Parathyroid adenoma (tissue), 2 donors: Measurements from ENCODE around the gene PPAN.

Experiments
- H2AFZ ChIP-seq: fragments of 300-600 bp; sonication (generic); one replicate; pipeline ENCODE4 v1.7.0; 2017; ENCODE audit warnings: antibody characterized with exemption, mild to moderate bottlenecking
- H3K27ac ChIP-seq: fragments of 300-600 bp; sonication (generic); one replicate; pipeline ENCODE4 v1.7.0; 2017
- H3K27me3 ChIP-seq: fragments of 300-600 bp; sonication (generic); one replicate; pipeline ENCODE4 v1.7.0; 2017; ENCODE audit warnings: low read length; ENCODE audit not compliant: control insufficient read depth, insufficient read depth
- H3K36me3 ChIP-seq: fragments of 300-600 bp; sonication (generic); one replicate; pipeline ENCODE4 v1.7.0; 2017; ENCODE audit warnings: low read length; ENCODE audit not compliant: control insufficient read depth, insufficient read depth
- H3K4me1 ChIP-seq: fragments of 300-600 bp; sonication (generic); one replicate; pipeline ENCODE4 v1.7.0; 2017; ENCODE audit warnings: control low read depth
- H3K4me2 ChIP-seq: fragments of 300-600 bp; sonication (generic); one replicate; pipeline ENCODE4 v1.7.0; 2017; ENCODE audit warnings: low read length
- H3K4me3 ChIP-seq: fragments of 300-600 bp; sonication (generic); one replicate; pipeline ENCODE4 v1.7.0; 2017; ENCODE audit warnings: low read depth, low read length
- H3K79me2 ChIP-seq: fragments of 300-600 bp; sonication (generic); one replicate; pipeline ENCODE4 v1.7.0; 2017; ENCODE audit warnings: control low read depth
- H3K9ac ChIP-seq: fragments of 300-600 bp; sonication (generic); one replicate; pipeline ENCODE4 v1.7.0; 2017; ENCODE audit warnings: mild to moderate bottlenecking
- H3K9me3 ChIP-seq: fragments of 300-600 bp; sonication (generic); one replicate; pipeline ENCODE4 v1.7.0; 2017; ENCODE audit warnings: low read length; ENCODE audit not compliant: control insufficient read depth
- TF ChIP-seq, protein P1 (sequence below): fragments of 300-600 bp; sonication (generic); IDR thresholded peaks from one replicate; pipeline ENCODE4 v1.7.0; 2017; ENCODE audit warnings: antibody characterized with exemption, mild to moderate bottlenecking
- donor health status: primary hyperparathyroidism.

PPAN gene

DNA sequence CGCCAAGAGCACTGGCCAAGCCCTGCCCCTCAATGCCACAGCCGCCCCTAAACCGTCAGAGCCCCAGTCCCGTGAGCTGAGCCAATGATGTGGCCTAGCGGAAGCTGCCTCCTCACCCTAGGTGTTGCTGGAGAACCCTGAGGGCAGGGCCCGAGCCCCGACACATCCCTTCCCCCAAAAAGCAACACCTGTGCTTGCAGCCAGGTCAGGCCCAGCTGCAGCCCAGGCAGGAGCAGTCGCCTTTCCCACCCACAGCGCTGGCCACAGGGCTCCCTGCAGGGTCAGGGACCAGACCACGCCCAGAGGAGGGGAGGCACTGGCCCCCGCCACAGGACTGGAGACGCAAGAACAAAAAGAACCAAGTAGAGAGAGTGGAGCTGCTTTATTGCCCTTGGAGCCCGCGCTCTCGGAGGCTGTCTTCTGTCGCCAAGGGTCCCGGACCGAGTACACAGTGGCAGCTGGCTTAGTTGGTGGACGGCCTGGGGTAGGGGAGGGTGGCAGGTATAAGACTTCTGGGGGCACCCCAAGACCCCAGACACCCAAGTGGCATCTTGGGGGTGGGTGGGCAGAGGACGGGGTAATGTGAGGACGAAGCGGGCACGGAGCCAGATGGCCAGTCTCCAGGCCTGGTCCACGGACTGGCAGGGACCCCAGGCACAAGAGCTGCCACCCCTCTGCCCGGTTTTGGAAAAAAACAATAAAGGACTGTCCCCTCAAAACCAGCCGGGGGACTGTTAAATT, 8.7 kb downstream of the PPAN start:
- no peaks in the 10 kb centered on the region for H3K4me1 ChIP-seq
- no peaks in the 10 kb centered on the region for H3K9me3 ChIP-seq
- no peak overlapping the region for H3K4me2 ChIP-seq
- H3K27ac ChIP-seq = no peak overlapping the region
- no peak overlapping the region for H3K4me3 ChIP-seq
- TF ChIP-seq, protein P1, sequence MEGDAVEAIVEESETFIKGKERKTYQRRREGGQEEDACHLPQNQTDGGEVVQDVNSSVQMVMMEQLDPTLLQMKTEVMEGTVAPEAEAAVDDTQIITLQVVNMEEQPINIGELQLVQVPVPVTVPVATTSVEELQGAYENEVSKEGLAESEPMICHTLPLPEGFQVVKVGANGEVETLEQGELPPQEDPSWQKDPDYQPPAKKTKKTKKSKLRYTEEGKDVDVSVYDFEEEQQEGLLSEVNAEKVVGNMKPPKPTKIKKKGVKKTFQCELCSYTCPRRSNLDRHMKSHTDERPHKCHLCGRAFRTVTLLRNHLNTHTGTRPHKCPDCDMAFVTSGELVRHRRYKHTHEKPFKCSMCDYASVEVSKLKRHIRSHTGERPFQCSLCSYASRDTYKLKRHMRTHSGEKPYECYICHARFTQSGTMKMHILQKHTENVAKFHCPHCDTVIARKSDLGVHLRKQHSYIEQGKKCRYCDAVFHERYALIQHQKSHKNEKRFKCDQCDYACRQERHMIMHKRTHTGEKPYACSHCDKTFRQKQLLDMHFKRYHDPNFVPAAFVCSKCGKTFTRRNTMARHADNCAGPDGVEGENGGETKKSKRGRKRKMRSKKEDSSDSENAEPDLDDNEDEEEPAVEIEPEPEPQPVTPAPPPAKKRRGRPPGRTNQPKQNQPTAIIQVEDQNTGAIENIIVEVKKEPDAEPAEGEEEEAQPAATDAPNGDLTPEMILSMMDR = no peak
- peaks cover 3% of the 10 kb centered on the region for H3K79me2 ChIP-seq
- H3K27me3 ChIP-seq = no peaks in the 10 kb centered on the region
- no peak overlapping the region for H3K9ac ChIP-seq
- no peak overlapping the region for H2AFZ ChIP-seq
- no peaks in the 10 kb centered on the region for H3K36me3 ChIP-seq

- TF ChIP-seq, protein P1 = no peak
Measured at GRCh38 chr19:10115392-10116084, 9.4 kb downstream of the PPAN start.

DNA sequence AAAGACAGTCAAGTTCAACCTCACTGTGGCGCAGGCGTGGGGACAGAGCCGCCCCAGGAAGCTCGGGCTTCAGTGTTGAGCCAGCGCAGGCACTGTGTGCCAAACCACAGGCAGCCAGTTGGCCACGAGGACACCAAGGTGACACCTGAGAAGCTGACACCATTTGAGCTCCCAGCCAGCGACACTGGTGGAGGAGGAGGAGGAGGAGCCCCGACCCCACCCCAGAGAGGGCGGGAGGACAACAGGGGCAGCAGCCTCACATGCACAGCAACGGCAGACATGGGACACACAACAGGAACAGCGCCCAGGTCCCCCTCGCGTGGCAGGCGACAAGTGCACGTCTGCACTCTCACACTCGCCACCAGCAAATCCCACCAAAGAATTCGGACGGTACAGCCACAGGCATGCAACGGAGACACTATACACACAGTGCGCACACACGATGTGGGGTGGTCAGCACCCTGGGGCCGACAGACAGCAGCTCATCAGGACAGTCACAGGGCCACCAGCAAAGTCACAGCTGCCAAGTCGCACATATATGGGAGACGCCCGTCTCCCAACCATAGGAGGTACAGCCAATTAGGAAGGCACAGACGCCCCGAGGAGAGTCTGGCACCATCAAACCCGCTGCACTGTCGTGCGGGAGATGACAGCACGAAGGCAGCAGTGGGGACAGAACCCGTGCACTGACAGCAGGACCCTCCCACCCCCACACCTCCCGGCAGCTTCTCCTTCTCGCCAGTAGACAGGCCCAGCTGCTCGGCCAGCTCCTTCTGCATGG, 10.1 kb downstream of the PPAN start:
- TF ChIP-seq, protein P1 = no peak
- H3K4me1 ChIP-seq = no peaks in the 10 kb centered on the region
- no peak overlapping the region for H3K4me3 ChIP-seq
- no peaks in the 10 kb centered on the region for H3K9me3 ChIP-seq
- H3K4me2 ChIP-seq = no peak overlapping the region
- no peaks in the 10 kb centered on the region for H3K27me3 ChIP-seq
- H3K79me2 ChIP-seq = peaks cover 3% of the 10 kb centered on the region
- no peaks in the 10 kb centered on the region for H3K36me3 ChIP-seq
- no peak overlapping the region for H3K9ac ChIP-seq
- H2AFZ ChIP-seq = no peak overlapping the region
- H3K27ac ChIP-seq = no peak overlapping the region

More at GRCh38 chr19:10115392-10116084, 9.4 kb downstream of the PPAN start:
- H3K4me1 ChIP-seq = no peaks in the 10 kb centered on the region
- no peak overlapping the region for H3K9ac ChIP-seq
- H3K9me3 ChIP-seq = no peaks in the 10 kb centered on the region
- no peaks in the 10 kb centered on the region for H3K36me3 ChIP-seq
- H3K27ac ChIP-seq = no peak overlapping the region
- peaks cover 3% of the 10 kb centered on the region for H3K79me2 ChIP-seq
- H2AFZ ChIP-seq = no peak overlapping the region
- no peak overlapping the region for H3K4me3 ChIP-seq
- no peak overlapping the region for H3K4me2 ChIP-seq
- no peaks in the 10 kb centered on the region for H3K27me3 ChIP-seq

DNA sequence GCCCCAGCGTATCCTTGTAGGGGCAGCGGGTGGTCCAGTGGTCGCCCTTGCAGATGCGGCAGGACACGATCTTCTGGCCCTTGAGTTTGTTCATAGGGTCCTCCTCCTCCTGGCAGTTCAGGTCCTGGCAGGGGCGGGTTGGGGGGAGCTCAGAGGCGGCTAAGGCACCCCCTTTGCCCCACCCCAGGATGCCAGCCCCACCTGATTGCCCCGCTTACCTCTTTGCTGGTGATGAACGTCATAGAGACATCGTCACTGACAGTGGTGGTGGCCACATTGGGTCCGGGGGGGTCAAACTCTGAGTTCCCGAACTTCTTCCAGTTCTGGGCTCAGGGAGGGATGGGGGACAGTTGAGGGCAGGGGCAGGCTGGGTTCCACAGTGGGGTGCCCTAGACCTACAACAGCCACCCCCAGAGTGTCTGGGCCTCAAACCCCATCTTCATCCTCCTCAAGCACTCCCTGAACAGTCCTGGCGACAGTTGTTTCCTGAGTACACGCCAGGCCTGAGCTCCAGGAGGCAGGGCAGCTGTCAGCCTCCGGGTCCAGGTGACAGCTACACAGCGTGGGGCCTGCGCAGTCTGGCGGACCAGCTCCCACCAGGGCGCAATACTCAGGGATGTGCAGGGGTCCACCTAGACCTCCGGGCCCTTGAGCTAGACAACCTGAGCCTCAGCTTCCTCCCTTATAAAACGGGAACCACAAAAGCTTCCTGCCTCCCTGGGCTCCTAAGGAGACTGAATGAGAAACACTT, 10.9 kb downstream of the PPAN start:
- H3K9me3 ChIP-seq = no peaks in the 10 kb centered on the region
- H2AFZ ChIP-seq = no peak overlapping the region
- H3K4me3 ChIP-seq = no peak overlapping the region
- no peak overlapping the region for H3K4me2 ChIP-seq
- H3K36me3 ChIP-seq = no peaks in the 10 kb centered on the region
- no peaks in the 10 kb centered on the region for H3K27me3 ChIP-seq
- H3K9ac ChIP-seq = no peak overlapping the region
- no peaks in the 10 kb centered on the region for H3K4me1 ChIP-seq
- no peak overlapping the region for H3K27ac ChIP-seq
- TF ChIP-seq, protein P1 = no peak
- H3K79me2 ChIP-seq = peaks cover 3% of the 10 kb centered on the region
